SIG-M5 treated with dmso at 0.1 percent for 504 hours (cell line): ENCODE measurements around the gene ITGBL1.
A peak's percentile ranks its signal among the peaks of the same experiment; 100 is the strongest.

Experiments used
- DNase-seq: peaks from one replicate; lab custom pipeline; 2025; ENCODE audit not compliant: unreplicated experiment; lab: John Stamatoyannopoulos, UW

ITGBL1 gene

GRCh38 chr13:101690871-101691270, 238.4 kb downstream of the ITGBL1 start:
- no peak for DNase-seq

GRCh38 chr13:101691341-101691860, 238.9 kb downstream of the ITGBL1 start:
- no peak for DNase-seq

GRCh38 chr13:101695870-101696516, 243.5 kb downstream of the ITGBL1 start:
- no peak for DNase-seq

- no peak for DNase-seq
These were observed 245.3 kb downstream of the ITGBL1 start for GRCh38 chr13:101697745-101698144.

- no peak for DNase-seq
These were observed 245.9 kb downstream of the ITGBL1 start for GRCh38 chr13:101698400-101698799.

GRCh38 chr13:101700598-101700997, 248.1 kb downstream of the ITGBL1 start:
- no peak for DNase-seq

GRCh38 chr13:101703081-101703480, 250.6 kb downstream of the ITGBL1 start:
- DNase-seq: no peak

GRCh38 chr13:101703838-101704237, 251.4 kb downstream of the ITGBL1 start:
- no peak for DNase-seq

- DNase-seq: peak; percentile 53
These were observed 254.2 kb downstream of the ITGBL1 start for GRCh38 chr13:101706651-101707050.

- no peak for DNase-seq
These were observed 255.2 kb downstream of the ITGBL1 start for GRCh38 chr13:101707659-101708058.

GRCh38 chr13:101708115-101708514, 255.6 kb downstream of the ITGBL1 start:
- DNase-seq: no peak

- no peak for DNase-seq
These were observed 257.5 kb downstream of the ITGBL1 start for GRCh38 chr13:101709952-101710351.

GRCh38 chr13:101711307-101712025, 259.0 kb downstream of the ITGBL1 start:
- no peak for DNase-seq

GRCh38 chr13:101712026-101712348, 259.5 kb downstream of the ITGBL1 start:
- no peak for DNase-seq

- no peak for DNase-seq
These were observed 261.7 kb downstream of the ITGBL1 start for GRCh38 chr13:101714195-101714594.

- DNase-seq: no peak
These were observed 264.9 kb downstream of the ITGBL1 start for GRCh38 chr13:101717353-101717752.

- DNase-seq: no peak
These were observed 266.0 kb downstream of the ITGBL1 start for GRCh38 chr13:101718496-101718895.

- DNase-seq: no peak
These were observed 274.2 kb downstream of the ITGBL1 start for GRCh38 chr13:101726681-101727080.

- no peak for DNase-seq
These were observed 274.6 kb downstream of the ITGBL1 start for GRCh38 chr13:101727118-101727517.

GRCh38 chr13:101728021-101728420, 275.5 kb downstream of the ITGBL1 start:
- DNase-seq: no peak

- no peak for DNase-seq
These were observed 276.1 kb downstream of the ITGBL1 start for GRCh38 chr13:101728615-101729014.

- no peak for DNase-seq
These were observed 278.0 kb downstream of the ITGBL1 start for GRCh38 chr13:101730420-101731000.
